ENCODE data around the gene RAB1B. TPM values are rescaled to one million over a fixed set of nuclear protein-coding genes. Genes with fewer than 3 reads are reported as not detected.
"Not testable (repeated sequence)": the region's sequence is repeated elsewhere in the genome, so short reads cannot be mapped to it uniquely, and the experiment has no call there.

Gene RAB1B
- total RNA-seq, 1 experiment from 2014 or later, result 148 TPM

- ATAC-seq; H3K9ac ChIP-seq (ENCODE audit: low read length); POLR2A ChIA-PET; RAD21 ChIA-PET (ENCODE audit: low non-redundant PET in 1 of 2, low total read pairs in 2 of 2, uncharacterized antibody in 2 of 2, unreplicated experiment in 2 of 2); H3K27ac ChIP-seq (ENCODE audit: low read depth, low read length); BruUV-seq (replicated peaks); H3K79me2 ChIP-seq (ENCODE audit: insufficient read depth, low read length); H3K4me3 ChIP-seq (replicated peaks in 1 of 2; ENCODE audit: low read depth in 1 of 2, low read length in 2 of 2); H2AFZ ChIP-seq (ENCODE audit: low read depth, low read length, poor library complexity, severe bottlenecking); H3K36me3 ChIP-seq (ENCODE audit: control insufficient read depth in 1 of 2, insufficient read depth in 2 of 2, low read length in 2 of 2); DNase-seq (ENCODE audit: low read depth, low spot score); H3K9me3 ChIP-seq (ENCODE audit: control insufficient read depth in 1 of 2, insufficient read depth in 1 of 2, low read depth in 1 of 2, low read length in 2 of 2); H4K20me1 ChIP-seq (ENCODE audit: insufficient read depth); CTCF ChIA-PET; H3K27me3 ChIP-seq (ENCODE audit: insufficient read depth, low read length); H3K9me2 ChIP-seq (ENCODE audit: insufficient read depth); intact Hi-C loops (cut with micrococcal nuclease); H3K4me2 ChIP-seq (ENCODE audit: low read length): not testable (repeated sequence)
- peaks cover 0 to 15% of the 10 kb centered on the region in 2 experiments; a peak in 2 of 4 replicates for H3K4me1 ChIP-seq (ENCODE audit: control insufficient read depth in 1 of 2, insufficient read depth in 2 of 2, low read length in 2 of 2)
Measured at GRCh38 chr11:66320748-66321147, 52.3 kb downstream of the RAB1B start.

DNA sequence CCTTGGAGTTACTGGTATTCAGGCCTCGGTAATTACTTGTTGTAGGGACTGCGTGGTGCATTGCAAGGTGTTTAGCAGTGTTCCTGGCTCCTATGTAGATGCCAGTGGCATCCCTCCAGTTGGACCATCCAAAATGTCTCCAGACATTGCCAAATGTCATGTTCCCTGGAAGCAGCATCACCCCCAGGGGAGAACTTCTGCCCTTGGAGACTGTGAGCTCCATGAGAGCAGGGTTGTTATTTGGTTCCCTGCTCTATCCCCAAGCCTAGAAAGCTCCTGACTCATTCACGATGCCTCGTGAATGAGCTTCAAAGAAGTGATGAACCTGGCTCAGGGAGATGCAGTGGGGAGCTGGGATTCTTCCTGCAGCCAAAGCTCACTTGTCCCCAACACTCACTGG is 53.2 kb downstream of the RAB1B start:
- no peak overlapping the region for H3K4me3 ChIP-seq (replicated peaks in 1 of 2; ENCODE audit: low read depth in 1 of 2, low read length in 2 of 2)
- TF ChIP-seq ZFX (IDR thresholded peaks at IDR 0.05), result no peak
- TF ChIP-seq EZH2 (IDR thresholded peaks at IDR 0.05), result no peak
- TF ChIP-seq ATF3 (IDR thresholded peaks at IDR 0.05), result no peak
- TF ChIP-seq CTCF (IDR thresholded peaks at IDR 0.05 in 2 of 3, conservative IDR thresholded peaks at IDR 0.05 in 1 of 3; ENCODE audit: borderline replicate concordance in 1 of 3, insufficient read depth in 1 of 3, low read depth in 2 of 3, low read length in 2 of 3), result no peak
- TF ChIP-seq SRF (IDR thresholded peaks at IDR 0.05; ENCODE audit: low read depth), result no peak
- no peak for TF ChIP-seq TCF7L2 (IDR thresholded peaks at IDR 0.05; ENCODE audit: borderline replicate concordance, extremely low read depth, insufficient read depth, insufficient read length)
- no peak for TF ChIP-seq POLR2A (IDR thresholded peaks at IDR 0.05; ENCODE audit: borderline replicate concordance, extremely low read depth, insufficient read depth, insufficient read length)
- no peak for TF ChIP-seq ZNF274 (IDR thresholded peaks at IDR 0.05; ENCODE audit: low read depth, low read length)
- no peak for TF ChIP-seq CBX3 (IDR thresholded peaks at IDR 0.05; ENCODE audit: low read depth)
- TF ChIP-seq CEBPB (IDR thresholded peaks at IDR 0.05; ENCODE audit: low read depth), result no peak
- TF ChIP-seq RAD21 (IDR thresholded peaks at IDR 0.05; ENCODE audit: low read depth), result no peak
- no peak overlapping the region for H3K4me2 ChIP-seq (ENCODE audit: low read length)
- ATAC-seq (no peak), DNase-seq (ENCODE audit: low read depth, low spot score) (no peak)
- no peak overlapping the region for H2AFZ ChIP-seq (ENCODE audit: low read depth, low read length, poor library complexity, severe bottlenecking)
- RAD21 ChIA-PET (ENCODE audit: low non-redundant PET in 1 of 2, low total read pairs in 2 of 2, uncharacterized antibody in 2 of 2, unreplicated experiment in 2 of 2), result no interaction called here
- H3K27me3 ChIP-seq (ENCODE audit: insufficient read depth, low read length), result no peaks in the 10 kb centered on the region
- POLR2A ChIA-PET, result interaction anchor here (1.8 kb wide), 1 partner anchor 10 kb away, joined by 7 read pairs; no protein-coding TSS in a partner anchor
- H3K27ac ChIP-seq (ENCODE audit: low read depth, low read length), result no peak overlapping the region
- BruUV-seq (replicated peaks), result no TSS peak
- H3K79me2 ChIP-seq (ENCODE audit: insufficient read depth, low read length), result no peaks in the 10 kb centered on the region
- no peaks in the 10 kb centered on the region for H3K36me3 ChIP-seq (ENCODE audit: control insufficient read depth in 1 of 2, insufficient read depth in 2 of 2, low read length in 2 of 2)
- H3K4me1 ChIP-seq (ENCODE audit: control insufficient read depth in 1 of 2, insufficient read depth in 2 of 2, low read length in 2 of 2), result peaks cover 0 to 23% of the 10 kb centered on the region in 2 experiments; a peak in 2 of 4 replicates
- H3K9ac ChIP-seq (ENCODE audit: low read length), result no peak overlapping the region
- intact Hi-C loops (cut with micrococcal nuclease), result no loop called here
- no peaks in the 10 kb centered on the region for H3K9me3 ChIP-seq (ENCODE audit: control insufficient read depth in 1 of 2, insufficient read depth in 1 of 2, low read depth in 1 of 2, low read length in 2 of 2)
- CTCF ChIA-PET, result interaction anchor here (1.4 kb wide), 1 partner anchor 9 kb away, joined by 6 read pairs; no protein-coding TSS in a partner anchor
- H3K9me2 ChIP-seq (ENCODE audit: insufficient read depth), result no peaks in the 10 kb centered on the region
- no peaks in the 10 kb centered on the region for H4K20me1 ChIP-seq (ENCODE audit: insufficient read depth)
